OCI-LY1 (cell line): ENCODE results near the gene AFAP1L2.

Experiments used
- H2AFZ ChIP-seq: fragments of 200-600 bp; sonication (generic), shearing (Covaris generic); 2 replicates; pipeline ENCODE4 v1.6.0; 2014; ENCODE audit warnings: antibody characterized with exemption, mild to moderate bottlenecking, low read length
- H3F3A ChIP-seq: fragments of 200-600 bp; sonication (generic), shearing (Covaris generic); 2 replicates; pipeline ENCODE4 v1.6.0; 2014; ENCODE audit warnings: mild to moderate bottlenecking, antibody characterized with exemption, low read length, moderate library complexity; ENCODE audit not compliant: insufficient read depth
- H3K27ac ChIP-seq: fragments of 200-600 bp; sonication (generic); 2 replicates; pipeline ENCODE4 v1.5.1; 2014; ENCODE audit warnings: low read length, mixed run types, mild to moderate bottlenecking, low read depth; ENCODE audit not compliant: poor library complexity, severe bottlenecking
- H3K27me3 ChIP-seq: fragments of 200-600 bp; sonication (generic); 2 replicates; pipeline ENCODE4 v1.6.0; 2014; ENCODE audit warnings: antibody characterized with exemption, mild to moderate bottlenecking, low read length, moderate library complexity; ENCODE audit not compliant: insufficient read depth
- H3K36me3 ChIP-seq: fragments of 200-600 bp; sonication (generic); 2 replicates; pipeline ENCODE4 v1.6.1; 2014; ENCODE audit warnings: mild to moderate bottlenecking, antibody characterized with exemption, low read length, moderate library complexity, mixed read lengths; ENCODE audit not compliant: insufficient read depth
- H3K4me1 ChIP-seq: fragments of 200-600 bp; sonication (generic); 2 replicates; pipeline ENCODE4 v1.5.1; 2014; ENCODE audit warnings: mild to moderate bottlenecking, low read length, moderate library complexity; ENCODE audit not compliant: insufficient read depth, severe bottlenecking
- H3K4me2 ChIP-seq: fragments of 200-600 bp; sonication (generic), shearing (Covaris generic); 2 replicates; pipeline ENCODE4 v1.6.1; 2014; ENCODE audit warnings: low read length
- H3K4me3 ChIP-seq: fragments of 200-600 bp; sonication (generic); 2 replicates; pipeline ENCODE4 v1.5.1; 2014; ENCODE audit warnings: low read length, low read depth, mild to moderate bottlenecking, mixed read lengths; ENCODE audit not compliant: poor library complexity, severe bottlenecking
- H3K79me2 ChIP-seq: fragments of 200-600 bp; shearing (Covaris generic); 2 replicates; pipeline ENCODE4 v1.6.1; 2016; ENCODE audit warnings: mixed run types, low read length, mixed read lengths; ENCODE audit not compliant: insufficient read depth
- H3K9ac ChIP-seq: fragments of 200-600 bp; sonication (generic), shearing (Covaris generic); 2 replicates; pipeline ENCODE4 v1.6.1; 2014; ENCODE audit warnings: mild to moderate bottlenecking, low read length, mixed read lengths
- H3K9me2 ChIP-seq: fragments of 200-600 bp; sonication (generic), shearing (Covaris generic); 2 replicates; pipeline ENCODE4 v1.6.1; 2014; ENCODE audit warnings: low read depth, mild to moderate bottlenecking, low read length, mixed read lengths
- H3K9me3 ChIP-seq: fragments of 200-600 bp; shearing (Covaris generic); 2 replicates; pipeline ENCODE4 v1.6.1; 2014; ENCODE audit warnings: low read length, mixed read lengths
- H4K20me1 ChIP-seq: fragments of 200-600 bp; sonication (generic), shearing (Covaris generic); 2 replicates; pipeline ENCODE4 v1.6.0; 2016; ENCODE audit warnings: mild to moderate bottlenecking, low read length; ENCODE audit not compliant: insufficient read depth
- CTCF ChIP-seq: fragments of 200-600 bp; sonication (generic), shearing (Covaris generic); IDR thresholded peaks from 2 replicates; pipeline ENCODE4 v1.5.1; 2017; ENCODE audit warnings: mild to moderate bottlenecking, antibody characterized with exemption, low read length, moderate library complexity, mixed read lengths
- EZH2 ChIP-seq: fragments of 200-600 bp; sonication (generic), shearing (Covaris generic); IDR thresholded peaks from 2 replicates; pipeline ENCODE4 v1.8.0; 2017; ENCODE audit warnings: borderline replicate concordance, mixed run types, mild to moderate bottlenecking, antibody characterized with exemption, low read length, moderate library complexity, mixed read lengths

AFAP1L2 gene

GRCh38 chr10:114271075-114271778 lies 133.1 kb downstream of the AFAP1L2 start:
- H2AFZ ChIP-seq: no peak overlapping the region
- no peaks in the 10 kb centered on the region for H3K4me1 ChIP-seq
- H3K79me2 ChIP-seq: no peaks in the 10 kb centered on the region
- TF ChIP-seq CTCF: no peak
- no peak for TF ChIP-seq EZH2
- H3K36me3 ChIP-seq: no peaks in the 10 kb centered on the region
- no peaks in the 10 kb centered on the region for H3F3A ChIP-seq
- no peak overlapping the region for H3K27ac ChIP-seq
- no peaks in the 10 kb centered on the region for H4K20me1 ChIP-seq
- no peak overlapping the region for H3K4me3 ChIP-seq
- no peak overlapping the region for H3K4me2 ChIP-seq
- H3K9me2 ChIP-seq: no peaks in the 10 kb centered on the region
- no peak overlapping the region for H3K9ac ChIP-seq
- H3K27me3 ChIP-seq: no peaks in the 10 kb centered on the region
- no peaks in the 10 kb centered on the region for H3K9me3 ChIP-seq

- Histone ChIP-seq H2AFZ (no peak overlapping the region), H3K4me2 (no peak overlapping the region), H3K79me2 (no peaks in the 10 kb centered on the region), H3K27ac (no peak overlapping the region), H4K20me1 (no peaks in the 10 kb centered on the region), H3K9me2 (no peaks in the 10 kb centered on the region), H3K4me1 (no peaks in the 10 kb centered on the region), H3F3A (no peaks in the 10 kb centered on the region), H3K4me3 (no peak overlapping the region), H3K9me3 (no peaks in the 10 kb centered on the region), H3K27me3 (no peaks in the 10 kb centered on the region), H3K9ac (no peak overlapping the region), H3K36me3 (no peaks in the 10 kb centered on the region)
- TF ChIP-seq EZH2: no peak
- no peak for TF ChIP-seq CTCF
Measured at GRCh38 chr10:114266521-114266920, 137.8 kb downstream of the AFAP1L2 start.

GRCh38 chr10:114265392-114266053 lies 138.8 kb downstream of the AFAP1L2 start:
- no peak overlapping the region for H3K4me2 ChIP-seq
- H3K27ac ChIP-seq: no peak overlapping the region
- H2AFZ ChIP-seq: no peak overlapping the region
- no peaks in the 10 kb centered on the region for H3F3A ChIP-seq
- H3K36me3 ChIP-seq: no peaks in the 10 kb centered on the region
- no peaks in the 10 kb centered on the region for H4K20me1 ChIP-seq
- no peaks in the 10 kb centered on the region for H3K79me2 ChIP-seq
- H3K9me3 ChIP-seq: no peaks in the 10 kb centered on the region
- no peak overlapping the region for H3K4me3 ChIP-seq
- H3K9ac ChIP-seq: no peak overlapping the region
- no peaks in the 10 kb centered on the region for H3K4me1 ChIP-seq
- TF ChIP-seq CTCF: no peak
- TF ChIP-seq EZH2: no peak
- H3K9me2 ChIP-seq: no peaks in the 10 kb centered on the region
- H3K27me3 ChIP-seq: no peaks in the 10 kb centered on the region
